Left lobe of liver (tissue), 2 donors: ENCODE measurements around the gene LRP8. TPM values are rescaled to one million over a fixed set of nuclear protein-coding genes. Genes with fewer than 3 reads are reported as not detected.
A peak's percentile ranks its signal among the peaks of the same experiment; 100 is the strongest.
"Not testable (repeated sequence)": the region's sequence is repeated elsewhere in the genome, so short reads cannot be mapped to it uniquely, and the experiment has no call there.

Experiments
- ATAC-seq: fragments of 200-7000 bp; cut with Tn5 transposase; one replicate; pipeline ENCODE4 v1.9.1; 2020; ENCODE audit warnings: mild to moderate bottlenecking, moderate library complexity
- DNase-seq: peaks from one replicate; pipeline ENCODE4 v3.0.0-alpha.2; 2020; ENCODE audit warnings: low spot score
- total RNA-seq: library from RNA; stranded (reverse); gene quantifications from one replicate; pipeline ENCODE4 v1.2.1, GENCODE V29; 2021
- donor health status: DM: no; HTN: no; CAD: no; lungs with moderate emphysema.
- donor health status: DM: no; HTN: yes; CAD: no.

The LRP8 gene
- total RNA-seq, 1 donor from 2014 or later = 0.33 TPM

GRCh38 chr1:53285969-53286760, 41.7 kb downstream of the LRP8 start:
- no peak for ATAC-seq
- no peak for DNase-seq

- DNase-seq = no peak
- no peak for ATAC-seq
These were observed 42.3 kb downstream of the LRP8 start for GRCh38 chr1:53285546-53285945.

GRCh38 chr1:53284224-53285020, 43.4 kb downstream of the LRP8 start:
- no peak for DNase-seq
- ATAC-seq = no peak

- not testable (repeated sequence) for ATAC-seq, DNase-seq
These were observed 44.7 kb downstream of the LRP8 start for GRCh38 chr1:53283156-53283555.

GRCh38 chr1:53281133-53281532, 46.7 kb downstream of the LRP8 start:
- DNase-seq = no peak
- ATAC-seq = no peak

- no peak for DNase-seq
- no peak for ATAC-seq
These were observed 47.4 kb downstream of the LRP8 start for GRCh38 chr1:53280496-53280895.

- ATAC-seq = no peak
These were observed 48.3 kb downstream of the LRP8 start for GRCh38 chr1:53279296-53280200.

GRCh38 chr1:53278298-53278725, 49.6 kb downstream of the LRP8 start:
- DNase-seq (peak; percentile 64), ATAC-seq (peak; percentile 90)

More at GRCh38 chr1:53279296-53280200, 48.3 kb downstream of the LRP8 start:
- no peak for DNase-seq

- DNase-seq = no peak
- no peak for ATAC-seq
These were observed 50.5 kb downstream of the LRP8 start for GRCh38 chr1:53277326-53277725.

- no peak for DNase-seq
- no peak for ATAC-seq
These were observed 51.0 kb downstream of the LRP8 start for GRCh38 chr1:53276902-53277281.

- no peak for DNase-seq
- ATAC-seq = no peak
These were observed 51.5 kb downstream of the LRP8 start for GRCh38 chr1:53276153-53276901.

GRCh38 chr1:53275566-53275965, 52.3 kb downstream of the LRP8 start:
- DNase-seq = no peak
- ATAC-seq = no peak

- no peak for ATAC-seq
- no peak for DNase-seq
These were observed 53.2 kb downstream of the LRP8 start for GRCh38 chr1:53274541-53275185.

- ATAC-seq (no peak), DNase-seq (no peak)
These were observed 53.8 kb downstream of the LRP8 start for GRCh38 chr1:53274026-53274425.

GRCh38 chr1:53273526-53273925, 54.3 kb downstream of the LRP8 start:
- ATAC-seq (no peak), DNase-seq (no peak)

- no peak for ATAC-seq
- DNase-seq = no peak
These were observed 55.5 kb downstream of the LRP8 start for GRCh38 chr1:53272349-53272748.

GRCh38 chr1:53271446-53272090, 56.3 kb downstream of the LRP8 start:
- ATAC-seq (no peak), DNase-seq (no peak)

GRCh38 chr1:53270873-53271272, 57.0 kb downstream of the LRP8 start:
- DNase-seq (no peak), ATAC-seq (no peak)

- no peak for DNase-seq
- no peak for ATAC-seq
These were observed 57.8 kb downstream of the LRP8 start for GRCh38 chr1:53270107-53270506.
